Tibial artery (tissue), 4 donors: Measurements from ENCODE around the gene YTHDF1.

ENCODE experiments used
- DNase-seq, 2 donors: peaks; one replicate each; pipeline ENCODE4 v3.0.0-alpha.2; 2019
- H3K27ac ChIP-seq, 2 donors: fragments of 200-600 bp; sonication (generic) in 1 of 2; 1 replicate in 1 of 2; 2 replicates in 1 of 2; pipeline ENCODE4 v1.5.1; 2018 to 2019; ENCODE audit warnings: mild to moderate bottlenecking in 1 of 2
- H3K27me3 ChIP-seq, 2 donors: fragments of 200-600 bp; sonication (generic) in 1 of 2; one replicate each; pipeline versions ENCODE4 v1.5.1 to v1.6.0; 2016 to 2019
- H3K36me3 ChIP-seq, 3 donors: fragments of 200-600 bp; sonication (generic) in 2 of 3; one replicate each; pipeline ENCODE4 v1.5.1; 2016 to 2019; ENCODE audit warnings: mild to moderate bottlenecking in 2 of 3
- H3K4me1 ChIP-seq, 4 donors: fragments of 200-600 bp; sonication (generic) in 2 of 4; 1 replicate in 3 of 4; 2 replicates in 1 of 4; pipeline ENCODE4 v1.5.1; 2016 to 2019
- H3K4me3 ChIP-seq, 2 donors: fragments of 200-600 bp; sonication (generic) in 1 of 2; 1 replicate in 1 of 2; 2 replicates in 1 of 2; pipeline ENCODE4 v1.5.1; 2018 to 2019; ENCODE audit warnings: mild to moderate bottlenecking in 2 of 2
- H3K9me3 ChIP-seq, 3 donors: fragments of 200-600 bp; sonication (generic) in 1 of 3; one replicate each; pipeline ENCODE4 v1.5.1; 2016 to 2019
- CTCF ChIP-seq, 2 experiments: fragments of 200-600 bp in 1 of 2; fragments of 450-650 bp in 1 of 2; IDR thresholded peaks; one replicate each; pipeline ENCODE4 v1.5.1; 2017 to 2019; ENCODE audit warnings: antibody characterized with exemption in 2 of 2, mild to moderate bottlenecking in 1 of 2, moderate library complexity in 1 of 2
- intact Hi-C: fragments of 100-400 bp; cut with DNase I; formaldehyde crosslinking; loops from one replicate; pipeline ENCODE4 v1.15.0; 2023; ENCODE audit warnings: low total_unique reads

Gene YTHDF1

DNA sequence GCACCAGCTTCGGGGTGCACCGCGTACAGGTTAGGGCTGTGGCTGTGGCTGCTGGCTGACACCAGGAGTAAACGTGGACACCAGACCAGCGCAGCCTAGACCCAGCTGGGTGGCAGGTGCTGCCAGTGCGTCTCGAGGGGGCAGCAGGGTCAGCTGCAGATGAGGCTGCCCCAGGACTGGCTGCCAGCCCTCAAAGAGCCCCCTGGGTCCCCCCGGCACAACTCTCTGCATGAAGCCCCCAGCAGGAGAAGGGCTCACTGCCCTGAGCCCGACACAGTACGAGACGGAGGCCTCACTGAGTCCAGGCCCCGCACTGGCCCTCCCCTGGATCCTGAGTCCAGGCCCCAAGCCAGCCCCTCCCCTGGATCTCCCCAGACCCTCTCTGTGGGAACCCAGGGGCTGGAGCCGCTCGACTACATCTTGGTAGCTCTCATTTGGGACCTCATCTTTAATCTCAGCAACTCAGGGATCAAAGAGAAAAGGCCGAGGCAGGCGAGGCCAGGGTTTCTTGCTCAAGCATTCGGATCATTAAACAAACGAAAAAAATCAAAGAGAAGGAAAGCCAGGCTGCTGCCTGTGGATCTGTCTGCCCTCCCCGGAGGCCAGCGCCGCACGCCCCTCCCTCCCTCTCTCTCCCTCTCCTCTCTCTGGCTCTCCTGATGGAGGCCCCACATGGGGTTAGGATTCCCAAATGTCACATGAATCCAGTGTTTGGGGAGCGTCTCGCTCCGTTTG, 45.3 kb upstream of the YTHDF1 start:
- no peaks in the 10 kb centered on the region for H3K36me3 ChIP-seq

GRCh38 chr20:63260521-63260920, 44.6 kb upstream of the YTHDF1 start:
- no peak for DNase-seq
- Histone ChIP-seq H3K36me3 (no peaks in the 10 kb centered on the region), H3K4me3 (no peak overlapping the region), H3K4me1 (no peaks in the 10 kb centered on the region), H3K9me3 (no peaks in the 10 kb centered on the region), H3K27ac (no peak overlapping the region), H3K27me3 (peaks cover 0 to 93% of the 10 kb centered on the region in 2 donors)
- no peak for TF ChIP-seq CTCF (IDR thresholded peaks at IDR 0.05)
- intact Hi-C loops: no loop called here

More for the DNA sequence above, 45.3 kb upstream of the YTHDF1 start:
- Histone ChIP-seq H3K27ac (no peak overlapping the region), H3K4me3 (no peak overlapping the region), H3K4me1 (no peaks in the 10 kb centered on the region), H3K27me3 (peaks cover 0 to 93% of the 10 kb centered on the region in 2 donors), H3K9me3 (no peaks in the 10 kb centered on the region)
- no peak for DNase-seq
- TF ChIP-seq CTCF (IDR thresholded peaks at IDR 0.05): no peak
- intact Hi-C loops: no loop called here

GRCh38 chr20:63259734-63260460, 44.0 kb upstream of the YTHDF1 start:
- H3K9me3 ChIP-seq: no peaks in the 10 kb centered on the region
- intact Hi-C loops: loop anchor here (5.0 kb wide), 1 partner anchor 493 kb away; no protein-coding TSS in a partner anchor
- no peak overlapping the region for H3K27ac ChIP-seq
- DNase-seq: no peak
- no peak for TF ChIP-seq CTCF (IDR thresholded peaks at IDR 0.05)
- H3K4me3 ChIP-seq: no peak overlapping the region
- H3K27me3 ChIP-seq: peaks cover 0 to 94% of the 10 kb centered on the region in 2 donors
- peaks cover 0 to 3% (median 0%) of the 10 kb centered on the region in 4 donors for H3K4me1 ChIP-seq
- no peaks in the 10 kb centered on the region for H3K36me3 ChIP-seq

DNA sequence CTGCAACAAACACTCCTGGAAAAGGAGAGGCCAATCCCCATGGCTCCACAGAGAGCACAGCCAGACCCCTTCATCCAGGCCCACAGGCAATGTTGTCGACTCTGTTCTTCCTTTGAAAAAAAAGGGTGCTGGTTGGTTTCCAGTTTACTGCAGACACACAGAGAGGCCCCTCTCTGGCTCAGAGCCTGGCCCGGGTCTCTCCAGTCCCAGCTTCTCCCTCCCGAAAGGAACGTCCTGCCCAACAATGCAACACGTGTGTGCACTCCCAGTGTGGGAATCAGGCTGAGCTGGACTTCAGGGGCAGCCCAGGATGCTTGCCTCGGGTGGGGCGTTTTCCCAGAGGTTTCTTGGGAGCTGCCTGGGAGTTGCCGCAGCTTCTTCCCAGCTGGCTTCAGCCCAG, 42.9 kb upstream of the YTHDF1 start:
- Histone ChIP-seq H3K4me3 (no peak overlapping the region), H3K27me3 (peaks cover 0 to 94% of the 10 kb centered on the region in 2 donors), H3K27ac (no peak overlapping the region), H3K4me1 (peaks cover 0 to 14% (median 9%) of the 10 kb centered on the region in 4 donors), H3K9me3 (no peaks in the 10 kb centered on the region), H3K36me3 (no peaks in the 10 kb centered on the region)
- no peak for TF ChIP-seq CTCF (IDR thresholded peaks at IDR 0.05)
- intact Hi-C loops: loop anchor here (5.0 kb wide), 1 partner anchor 491 kb away; no protein-coding TSS in a partner anchor
- DNase-seq: no peak

- H3K27me3 ChIP-seq: peaks cover 0 to 94% of the 10 kb centered on the region in 2 donors
Measured at GRCh38 chr20:63257629-63258028, 41.7 kb upstream of the YTHDF1 start.

More at GRCh38 chr20:63257629-63258028, 41.7 kb upstream of the YTHDF1 start:
- Histone ChIP-seq H3K4me3 (no peak overlapping the region), H3K9me3 (no peaks in the 10 kb centered on the region), H3K27ac (no peak overlapping the region), H3K36me3 (no peaks in the 10 kb centered on the region), H3K4me1 (peaks cover 0 to 22% (median 16%) of the 10 kb centered on the region in 4 donors)
- intact Hi-C loops: loop anchor here (5.0 kb wide), 1 partner anchor 490 kb away; no protein-coding TSS in a partner anchor
- TF ChIP-seq CTCF (IDR thresholded peaks at IDR 0.05): no peak
- DNase-seq: no peak
